ENCODE data around the gene FAM170B. TPM values are rescaled to one million over a fixed set of nuclear protein-coding genes. Genes with fewer than 3 reads are reported as not detected.

FAM170B gene
- total RNA-seq, 1 donor from 2014 or later, result not detected

- no peaks in the 10 kb centered on the region for H3K27me3 Mint-ChIP-seq (ENCODE audit: unreplicated experiment)
Measured at GRCh38 chr10:49116509-49117375, 17.1 kb downstream of the FAM170B start.

GRCh38 chr10:49115796-49116508, 17.9 kb downstream of the FAM170B start:
- no peak for DNase-seq
- Mint-ChIP-seq H3K9me3 (ENCODE audit: unreplicated experiment) (no peaks in the 10 kb centered on the region), H3K4me3 (ENCODE audit: unreplicated experiment) (no peak overlapping the region), H3K4me1 (ENCODE audit: low read depth, unreplicated experiment) (peaks cover 13% of the 10 kb centered on the region), H3K27me3 (ENCODE audit: unreplicated experiment) (no peaks in the 10 kb centered on the region), H3K27ac (ENCODE audit: unreplicated experiment) (no peak overlapping the region), H3K36me3 (ENCODE audit: unreplicated experiment) (no peaks in the 10 kb centered on the region)
- TF ChIP-seq CTCF (IDR thresholded peaks at IDR 0.05; ENCODE audit: partially characterized antibody, unreplicated experiment), result no peak

More at GRCh38 chr10:49116509-49117375, 17.1 kb downstream of the FAM170B start:
- H3K9me3 Mint-ChIP-seq (ENCODE audit: unreplicated experiment), result no peaks in the 10 kb centered on the region
- DNase-seq, result no peak
- no peak overlapping the region for H3K27ac Mint-ChIP-seq (ENCODE audit: unreplicated experiment)
- no peak overlapping the region for H3K4me3 Mint-ChIP-seq (ENCODE audit: unreplicated experiment)
- TF ChIP-seq CTCF (IDR thresholded peaks at IDR 0.05; ENCODE audit: partially characterized antibody, unreplicated experiment), result no peak
- peaks cover 13% of the 10 kb centered on the region for H3K4me1 Mint-ChIP-seq (ENCODE audit: low read depth, unreplicated experiment)
- H3K36me3 Mint-ChIP-seq (ENCODE audit: unreplicated experiment), result peaks cover 2% of the 10 kb centered on the region

- TF ChIP-seq CTCF (IDR thresholded peaks at IDR 0.05; ENCODE audit: partially characterized antibody, unreplicated experiment), result no peak
- Mint-ChIP-seq H3K4me1 (ENCODE audit: low read depth, unreplicated experiment) (peaks cover 17% of the 10 kb centered on the region), H3K9me3 (ENCODE audit: unreplicated experiment) (no peaks in the 10 kb centered on the region), H3K27me3 (ENCODE audit: unreplicated experiment) (peaks cover under 1% of the 10 kb centered on the region), H3K36me3 (ENCODE audit: unreplicated experiment) (no peaks in the 10 kb centered on the region), H3K4me3 (ENCODE audit: unreplicated experiment) (peak within 1 kb of the TSS; percentile 86), H3K27ac (ENCODE audit: unreplicated experiment) (no peak within 1 kb of the TSS)
- DNase-seq, result peak; percentile 57
Measured at GRCh38 chr10:49115015-49115795, 18.6 kb downstream of the FAM170B start, which contains the start of gene VSTM4. Gene VSTM4 (minus strand): TSS chr10:49115522. CDS start chr10:49115485, 37 bp downstream.

GRCh38 chr10:49114718-49115014, 19.2 kb downstream of the FAM170B start:
- no peak for DNase-seq
- Mint-ChIP-seq H3K9me3 (ENCODE audit: unreplicated experiment) (no peaks in the 10 kb centered on the region), H3K27ac (ENCODE audit: unreplicated experiment) (no peak overlapping the region), H3K4me3 (ENCODE audit: unreplicated experiment) (peak overlapping the region; percentile 86), H3K4me1 (ENCODE audit: low read depth, unreplicated experiment) (peaks cover 22% of the 10 kb centered on the region), H3K36me3 (ENCODE audit: unreplicated experiment) (no peaks in the 10 kb centered on the region), H3K27me3 (ENCODE audit: unreplicated experiment) (peaks cover 6% of the 10 kb centered on the region)
- TF ChIP-seq CTCF (IDR thresholded peaks at IDR 0.05; ENCODE audit: partially characterized antibody, unreplicated experiment), result no peak
